Measurements from ENCODE around the gene FOXO1.
"Not testable (repeated sequence)": the region's sequence is repeated elsewhere in the genome, so short reads cannot be mapped to it uniquely, and the experiment has no call there.

FOXO1 gene

DNA sequence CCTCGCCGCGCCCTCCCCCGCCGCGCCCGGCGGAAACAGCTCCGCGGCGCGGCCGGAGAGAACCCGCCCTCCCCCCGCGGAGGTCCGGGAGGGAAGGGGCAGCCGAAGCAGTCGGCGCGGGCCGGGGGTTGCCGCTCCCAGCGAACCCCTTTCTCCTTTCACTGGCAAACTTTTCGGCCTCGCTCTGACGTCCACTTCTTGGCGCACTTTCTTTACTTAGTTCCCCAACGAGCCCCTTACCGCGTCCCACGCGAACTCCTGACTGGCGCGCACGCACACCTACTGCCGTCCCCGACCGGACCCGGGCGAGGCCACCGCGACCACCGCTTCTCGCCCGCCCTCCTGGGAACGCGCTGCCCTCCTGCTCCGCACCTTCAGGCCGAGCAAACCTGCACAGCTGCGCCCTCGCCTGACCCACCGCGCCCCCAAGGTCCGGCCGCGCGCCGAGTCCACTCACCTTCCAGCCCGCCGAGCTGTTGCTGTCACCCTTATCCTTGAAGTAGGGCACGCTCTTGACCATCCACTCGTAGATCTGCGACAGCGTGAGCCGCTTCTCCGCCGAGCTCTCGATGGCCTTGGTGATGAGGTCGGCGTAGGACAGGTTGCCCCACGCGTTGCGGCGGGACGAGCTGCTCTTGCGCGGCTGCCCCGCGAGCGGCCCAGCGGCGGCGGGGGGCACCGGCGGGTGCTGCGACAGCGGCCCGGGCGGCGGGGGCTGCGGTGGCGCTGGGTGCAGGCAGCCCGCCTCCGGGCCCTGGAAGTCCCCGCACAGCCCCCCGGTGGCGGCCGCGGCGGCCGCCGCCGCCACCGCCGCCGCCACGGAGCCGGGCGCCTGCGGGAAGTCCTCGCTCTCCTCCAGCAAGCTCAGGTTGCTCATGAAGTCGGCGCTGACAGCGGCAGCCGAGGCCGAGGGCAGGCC lies 1.1 kb downstream of the FOXO1 start:
- no peak for DNase-seq

DNA sequence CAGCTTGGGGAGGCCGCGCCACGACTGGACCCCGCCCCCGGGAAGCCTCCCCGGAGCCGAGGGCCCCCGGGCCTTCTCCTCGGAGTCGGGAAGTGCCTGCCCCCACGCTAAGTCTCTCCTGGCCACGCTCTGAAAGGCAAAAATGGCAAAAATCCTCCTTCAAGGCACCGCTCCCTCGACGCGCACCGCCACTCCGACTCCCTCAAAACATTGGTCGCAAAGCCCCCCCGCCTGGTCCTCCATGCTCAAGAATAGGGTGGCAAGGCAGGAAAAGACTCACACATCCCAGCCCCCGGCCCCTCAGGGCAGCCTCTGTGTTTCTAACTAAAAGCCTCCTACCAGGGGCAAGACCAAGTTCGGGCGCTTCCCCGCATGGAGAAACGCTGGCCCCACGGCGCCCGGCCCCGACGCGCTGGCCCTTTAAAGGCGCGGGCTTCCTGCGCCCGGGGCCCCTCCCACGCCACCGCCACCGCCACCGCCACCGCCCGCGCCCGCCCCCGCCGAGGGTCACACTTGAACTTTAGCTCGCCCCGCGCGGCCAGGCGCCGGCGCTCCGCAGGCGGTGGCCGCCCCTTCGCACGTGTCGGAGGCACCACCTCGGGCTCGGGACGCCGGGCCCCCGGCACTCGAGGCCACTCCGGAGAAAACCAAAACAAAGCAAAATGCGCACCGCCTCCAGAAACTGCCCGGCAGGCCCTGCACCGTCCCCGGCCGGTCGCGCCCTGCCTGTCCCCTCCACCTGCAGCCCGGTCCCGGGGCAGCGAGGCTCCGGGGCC lies 1.9 kb downstream of the FOXO1 start:
- DNase-seq = no peak

DNA sequence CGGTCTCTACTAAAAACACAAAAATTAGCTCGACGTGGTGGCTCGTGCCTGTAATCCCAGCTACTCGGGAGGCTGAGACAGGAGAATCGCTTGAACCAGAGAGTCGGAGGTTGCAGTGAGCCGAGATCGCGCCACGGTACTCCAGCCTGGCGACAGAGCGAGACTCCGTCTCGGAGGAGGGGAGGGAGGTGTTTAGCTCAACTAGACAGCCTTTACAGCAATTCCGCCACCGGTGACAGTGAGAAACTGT lies 2.4 kb downstream of the FOXO1 start:
- DNase-seq = not testable (repeated sequence)

GRCh38 chr13:40662866-40663265 lies 3.6 kb downstream of the FOXO1 start:
- no peak for DNase-seq

GRCh38 chr13:40661875-40662665 lies 4.4 kb downstream of the FOXO1 start:
- no peak for DNase-seq

DNA sequence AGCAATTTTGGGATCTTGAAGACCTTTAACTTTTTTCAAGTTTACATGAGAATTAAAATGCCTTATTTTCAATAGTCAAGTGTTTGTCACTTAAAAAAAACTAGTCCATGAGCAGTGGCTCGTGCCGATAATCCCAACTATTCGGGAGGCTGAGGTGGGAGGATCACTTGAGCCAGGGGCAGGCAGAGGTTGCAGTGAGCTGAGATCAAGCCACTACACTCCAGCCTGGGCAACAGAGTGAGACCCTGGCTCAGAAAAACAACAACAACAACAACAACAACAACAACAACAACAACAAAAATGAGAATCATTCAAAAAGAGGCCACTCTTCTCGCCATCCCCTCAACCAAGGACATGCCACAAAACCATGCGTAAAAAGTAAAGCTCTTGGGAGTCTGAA lies 5.7 kb downstream of the FOXO1 start:
- DNase-seq = no peak

DNA sequence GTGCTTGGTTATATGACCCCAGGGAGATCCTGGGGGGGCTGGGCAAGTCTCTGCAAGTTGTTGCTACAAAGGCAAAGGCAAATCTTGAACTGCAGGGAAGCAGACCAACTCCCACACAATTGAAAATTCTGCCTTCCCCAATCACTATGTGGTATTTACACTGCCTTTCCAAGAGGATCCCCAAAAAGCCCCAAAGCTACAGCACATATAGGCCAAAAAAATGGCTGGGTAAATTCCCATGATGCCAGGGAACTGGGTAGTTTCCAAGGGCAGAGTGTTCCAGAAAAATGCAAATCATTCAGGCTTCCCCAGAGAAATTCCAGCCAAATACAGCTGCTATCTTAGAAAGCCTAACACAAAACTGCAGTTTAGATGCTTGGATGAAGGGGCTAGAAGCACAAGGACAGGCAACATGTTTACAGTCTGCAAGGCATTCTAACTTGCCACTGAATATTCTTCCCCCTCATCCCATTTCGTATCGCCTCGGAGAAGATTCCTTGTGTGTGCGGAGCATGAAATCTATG lies 6.2 kb downstream of the FOXO1 start:
- DNase-seq = no peak

DNA sequence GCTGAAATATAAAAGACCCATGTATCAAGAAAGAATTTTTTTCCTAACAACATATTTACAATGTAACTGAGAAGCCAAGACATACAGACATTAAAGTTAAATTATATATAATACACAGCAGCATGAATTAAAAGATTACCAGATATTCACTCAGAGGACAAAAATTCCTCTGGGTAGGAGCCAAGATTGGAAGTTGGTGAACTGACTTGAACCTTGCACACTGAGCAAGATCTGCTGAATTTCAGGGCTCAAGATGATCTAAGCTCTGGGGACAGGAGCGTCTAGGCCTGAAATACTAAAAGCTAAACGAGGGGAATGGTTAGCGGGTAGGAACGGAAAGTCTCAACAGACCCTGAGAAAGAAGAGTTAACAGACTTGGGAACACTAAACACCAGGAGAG lies 8.5 kb downstream of the FOXO1 start:
- no peak for DNase-seq

- DNase-seq = no peak
Measured at GRCh38 chr13:40657307-40657706, 9.1 kb downstream of the FOXO1 start.

DNA sequence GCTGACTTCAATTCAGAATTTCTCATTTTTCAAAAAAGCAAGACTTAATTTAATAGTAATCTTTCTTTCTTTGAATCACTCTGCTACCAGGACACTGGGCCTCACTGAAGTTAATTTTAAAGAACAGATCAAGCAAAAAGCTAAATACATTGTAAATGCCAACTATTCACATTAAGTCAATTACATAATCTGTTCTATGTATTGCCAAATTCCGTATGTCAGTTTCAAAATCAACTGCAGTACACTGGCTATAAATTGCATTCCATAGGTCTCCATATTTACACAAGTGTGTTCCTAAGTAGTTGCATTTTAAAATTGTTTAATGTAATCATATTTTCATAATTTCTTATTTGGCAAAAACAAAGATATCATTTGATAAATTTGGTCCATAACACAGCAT lies 10.1 kb downstream of the FOXO1 start:
- DNase-seq = no peak

GRCh38 chr13:40653527-40654318 lies 12.7 kb downstream of the FOXO1 start:
- no peak for DNase-seq

- DNase-seq = no peak
Measured at GRCh38 chr13:40652588-40652940, 13.9 kb downstream of the FOXO1 start.

GRCh38 chr13:40651866-40652587 lies 14.4 kb downstream of the FOXO1 start:
- DNase-seq = no peak

GRCh38 chr13:40648841-40649240 lies 17.6 kb downstream of the FOXO1 start:
- no peak for DNase-seq

- no peak for DNase-seq
Measured at GRCh38 chr13:40648040-40648439, 18.4 kb downstream of the FOXO1 start.

GRCh38 chr13:40644838-40645604 lies 21.4 kb downstream of the FOXO1 start:
- DNase-seq = no peak

- no peak for DNase-seq
Measured at GRCh38 chr13:40640845-40641458, 25.5 kb downstream of the FOXO1 start.

GRCh38 chr13:40640202-40640601 lies 26.2 kb downstream of the FOXO1 start:
- DNase-seq = no peak

DNA sequence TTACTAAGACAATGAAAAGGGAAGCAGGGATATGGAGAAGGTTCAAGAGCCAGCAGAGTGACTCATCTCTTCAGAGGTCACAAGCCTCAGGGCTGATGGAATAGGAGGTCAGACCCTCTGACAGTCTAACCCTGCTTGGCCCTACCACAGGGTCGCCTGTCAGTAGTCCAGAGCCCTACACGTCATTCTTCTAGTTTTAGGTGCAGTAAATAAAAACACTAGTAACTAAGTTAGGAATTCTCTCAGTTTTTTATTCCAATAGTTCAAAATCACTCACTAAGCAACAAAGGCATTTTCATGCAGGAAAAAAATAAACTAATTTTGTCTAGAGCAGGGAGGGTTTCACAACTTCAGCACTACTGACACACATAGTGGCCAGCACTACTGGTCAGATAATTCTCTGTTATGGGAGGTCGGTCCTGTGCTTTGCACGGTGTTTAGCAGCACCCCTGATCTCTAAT lies 27.2 kb downstream of the FOXO1 start:
- DNase-seq = no peak

GRCh38 chr13:40637643-40638042 lies 28.8 kb downstream of the FOXO1 start:
- DNase-seq = no peak

Measured in SHP77 treated with DMSO at 0.1 percent for 48 hours (cell line).